Stimulated activated CD8-positive, alpha-beta memory T cell treated with anti-CD3 and anti-CD28 coated beads, Interleukin-4, amount 100 ng/mL, for 4 hours (primary cell): ENCODE data around the gene SLC25A1.
"Not testable (repeated sequence)": the region's sequence is repeated elsewhere in the genome, so short reads cannot be mapped to it uniquely, and the experiment has no call there.

Experiments used
- DNase-seq, 2 donors: peaks; one replicate each; pipeline ENCODE4 v3.0.0-alpha.2; 2020; ENCODE audit warnings: low read depth in 2 of 2, low spot score in 1 of 2

The SLC25A1 gene

DNA sequence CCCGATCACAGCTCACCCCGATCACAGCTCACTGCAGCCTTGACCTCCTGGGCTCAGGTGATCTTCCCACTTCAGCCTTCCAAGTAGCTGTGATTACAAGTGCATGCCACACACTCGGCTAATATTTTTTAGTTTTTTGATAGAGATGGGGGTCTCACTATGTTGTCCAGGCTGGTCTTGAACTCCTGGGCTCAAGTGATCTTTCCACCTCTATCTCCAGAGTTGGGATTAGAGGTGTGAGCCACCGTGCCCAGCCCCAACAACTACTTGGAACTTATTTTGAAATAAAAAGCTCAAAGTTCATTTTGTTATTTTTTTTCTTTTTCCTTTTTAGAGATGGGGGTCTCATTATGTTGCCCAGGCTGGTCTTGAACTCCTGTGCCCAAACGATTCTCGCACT is 27.8 kb upstream of the SLC25A1 start:
- DNase-seq = no peak

- DNase-seq = no peak
Observed at GRCh38 chr22:19204640-19205039, 26.1 kb upstream of the SLC25A1 start.

GRCh38 chr22:19203834-19204233 is 25.3 kb upstream of the SLC25A1 start:
- DNase-seq = no peak

GRCh38 chr22:19202799-19203186 is 24.3 kb upstream of the SLC25A1 start:
- DNase-seq = not testable (repeated sequence)

GRCh38 chr22:19201869-19202798 is 23.6 kb upstream of the SLC25A1 start:
- no peak for DNase-seq

DNA sequence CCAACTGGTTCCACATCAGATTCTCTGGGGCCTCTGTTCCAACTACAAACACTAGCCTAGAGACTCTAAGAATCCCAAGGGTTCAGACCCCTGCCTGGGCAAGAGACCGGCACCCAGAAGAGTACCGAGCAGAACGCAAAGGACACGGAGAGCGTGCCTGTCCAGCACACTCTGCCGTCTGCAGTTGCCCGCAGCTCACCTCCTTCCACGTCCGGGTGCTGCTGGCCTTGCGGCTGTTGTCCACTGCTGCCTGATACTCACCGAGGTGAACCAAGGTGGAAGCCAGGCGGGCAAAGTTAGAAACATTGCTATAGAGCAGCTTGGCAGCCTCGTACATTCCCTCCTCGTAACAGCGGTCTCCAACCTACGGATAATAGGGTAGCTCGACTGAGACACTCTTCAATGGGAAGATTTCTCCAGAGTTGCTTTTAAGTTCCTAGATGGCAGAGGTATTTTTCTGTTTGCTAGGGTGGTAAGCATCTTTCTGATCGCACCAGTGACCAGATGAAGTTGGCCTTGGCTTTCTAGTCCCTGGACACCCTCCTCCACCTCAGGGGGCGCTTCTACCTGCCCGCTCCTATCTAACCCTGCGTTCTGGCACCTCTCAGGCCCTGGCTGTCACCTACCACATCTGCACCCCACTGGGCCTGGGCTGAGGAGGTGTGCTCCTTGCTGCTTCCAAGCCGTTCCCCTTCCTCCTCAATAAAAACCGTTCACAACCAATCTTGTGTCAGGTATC is 22.8 kb upstream of the SLC25A1 start:
- DNase-seq = no peak

DNA sequence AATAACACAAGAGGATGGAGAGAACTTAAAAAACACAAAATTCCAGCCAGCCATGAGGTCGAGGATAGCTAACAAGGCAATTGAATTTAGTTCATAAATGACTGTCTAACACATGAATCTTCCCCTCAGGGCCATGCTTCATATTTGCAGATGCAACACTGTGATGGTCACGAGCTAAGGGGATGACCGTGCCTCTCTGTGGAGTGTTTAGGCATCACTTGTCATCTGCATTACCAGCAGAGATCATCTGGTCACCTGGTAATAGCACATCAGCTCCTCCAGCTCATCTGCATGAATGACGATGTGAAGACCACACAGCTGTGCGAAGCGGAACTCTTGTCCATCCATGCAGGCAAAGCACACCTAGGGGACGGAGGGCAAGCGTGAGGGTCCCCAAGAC is 20.9 kb upstream of the SLC25A1 start:
- DNase-seq = no peak

DNA sequence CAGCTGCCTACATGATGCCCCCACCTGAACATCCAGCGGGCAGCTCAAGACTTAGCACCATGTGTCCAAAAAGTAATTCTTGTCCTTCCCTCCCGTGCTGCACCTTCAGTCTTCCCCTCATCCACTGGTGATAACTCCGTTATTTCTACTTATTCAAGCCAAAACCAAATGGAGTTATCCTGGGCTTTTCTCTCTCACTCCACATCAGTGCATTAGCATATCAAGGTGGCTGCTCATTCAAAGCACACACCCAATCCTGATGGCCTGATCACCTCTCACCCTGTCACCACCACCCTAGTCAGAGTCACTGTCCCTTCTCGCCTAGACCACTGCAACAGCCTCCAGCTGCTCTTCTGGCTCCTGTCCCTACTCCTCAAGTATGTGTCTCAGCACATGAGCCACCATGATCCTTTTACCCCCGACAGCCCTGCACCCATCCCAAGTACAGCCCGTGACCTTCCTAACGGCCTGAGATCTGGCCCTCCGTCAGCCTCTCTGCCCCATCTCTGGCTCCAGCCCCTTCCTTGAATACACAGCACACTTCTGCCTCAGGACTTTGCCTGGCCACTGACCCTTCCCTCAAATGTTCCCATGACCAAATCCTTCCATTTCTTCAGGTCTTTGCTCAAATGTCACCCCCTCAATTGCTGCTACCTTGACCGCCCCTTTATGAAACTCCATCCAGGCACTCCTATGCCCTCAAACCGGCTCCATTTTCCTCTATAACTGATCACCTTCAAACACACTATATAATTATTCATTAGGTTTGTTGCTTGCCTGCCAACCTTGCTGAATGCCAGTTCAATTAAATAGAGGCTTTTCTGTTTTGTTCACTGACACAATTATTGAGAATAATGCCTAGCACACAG is 19.7 kb upstream of the SLC25A1 start:
- DNase-seq = no peak

DNA sequence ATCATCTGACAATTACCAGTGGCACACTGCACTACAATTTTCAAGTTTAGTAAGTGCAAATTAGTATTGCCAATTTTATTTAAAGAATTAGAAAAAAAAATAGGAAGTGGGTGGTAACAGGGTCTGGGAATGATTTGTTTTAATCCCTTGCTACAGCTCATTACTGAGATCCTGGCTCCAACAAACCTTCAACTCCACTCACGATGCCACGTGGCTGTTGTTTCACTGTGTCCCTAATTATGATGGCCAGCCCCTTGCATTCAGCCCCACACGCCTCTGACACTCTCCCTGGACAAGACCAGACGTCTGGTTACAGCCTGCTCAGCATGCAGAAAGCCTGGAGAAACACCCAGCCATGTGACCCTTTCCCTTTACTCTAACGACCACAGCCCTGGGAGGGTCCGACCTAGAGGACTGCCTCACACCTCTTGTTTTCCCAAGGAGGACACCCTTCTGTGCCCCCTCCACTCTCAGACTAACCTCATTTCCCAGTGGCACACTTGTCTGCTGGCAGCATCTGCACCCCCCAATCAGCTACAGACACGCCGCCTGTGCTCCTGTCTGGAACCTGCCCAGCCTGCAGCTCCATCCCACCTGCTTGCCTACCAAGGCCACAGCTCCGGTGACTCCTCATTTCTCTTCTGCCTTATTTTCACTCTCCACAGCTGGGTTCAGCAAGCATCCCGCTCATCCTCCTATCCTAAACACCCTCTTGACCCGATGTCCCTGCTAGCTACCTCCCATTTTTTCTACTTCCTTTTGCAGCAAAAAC is 18.5 kb upstream of the SLC25A1 start:
- DNase-seq = no peak

- DNase-seq = no peak
Observed at GRCh38 chr22:19195796-19196731, 17.5 kb upstream of the SLC25A1 start.

GRCh38 chr22:19194766-19195536 is 16.4 kb upstream of the SLC25A1 start:
- DNase-seq = no peak

- DNase-seq = no peak
Observed at GRCh38 chr22:19193879-19194278, 15.3 kb upstream of the SLC25A1 start.

DNA sequence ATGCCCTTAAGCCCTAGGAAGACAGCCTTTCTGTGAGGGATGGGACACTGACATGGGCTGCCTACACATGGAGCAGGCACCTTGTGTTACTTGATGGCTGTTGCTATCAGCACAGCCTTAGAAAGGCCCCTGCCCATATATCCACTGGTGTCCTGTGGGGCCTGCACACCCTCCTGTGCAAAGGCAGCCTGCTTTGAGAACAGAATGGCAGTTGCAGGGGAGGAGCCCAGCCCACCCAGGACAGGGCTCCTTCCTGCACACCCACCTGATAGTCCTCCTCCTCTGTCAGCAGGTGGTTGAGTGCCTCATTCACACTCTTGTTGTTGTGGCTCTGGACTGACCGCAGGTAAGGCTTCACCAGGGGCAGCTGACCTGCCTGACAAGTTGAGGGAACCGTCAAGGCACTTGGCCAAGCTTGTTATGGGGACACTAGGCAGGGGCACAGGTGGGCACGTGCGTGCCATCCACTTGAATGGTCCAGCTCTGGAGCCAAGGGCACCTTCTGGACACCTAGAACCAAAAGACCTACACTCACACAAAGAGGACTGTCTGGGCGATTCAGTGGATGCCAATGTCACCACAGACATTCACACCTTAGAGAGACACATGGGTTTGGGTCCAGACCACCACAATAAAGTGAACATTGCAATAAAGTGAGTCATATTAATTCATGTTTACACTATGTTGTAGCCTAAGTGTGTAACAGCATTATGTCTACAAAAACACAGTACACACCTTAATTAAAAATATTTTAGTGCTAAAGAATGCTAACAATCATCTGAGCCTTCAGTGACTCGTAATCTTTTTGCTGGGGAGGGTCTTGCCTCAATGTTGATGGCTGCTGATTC is 9.4 kb upstream of the SLC25A1 start:
- no peak for DNase-seq

DNA sequence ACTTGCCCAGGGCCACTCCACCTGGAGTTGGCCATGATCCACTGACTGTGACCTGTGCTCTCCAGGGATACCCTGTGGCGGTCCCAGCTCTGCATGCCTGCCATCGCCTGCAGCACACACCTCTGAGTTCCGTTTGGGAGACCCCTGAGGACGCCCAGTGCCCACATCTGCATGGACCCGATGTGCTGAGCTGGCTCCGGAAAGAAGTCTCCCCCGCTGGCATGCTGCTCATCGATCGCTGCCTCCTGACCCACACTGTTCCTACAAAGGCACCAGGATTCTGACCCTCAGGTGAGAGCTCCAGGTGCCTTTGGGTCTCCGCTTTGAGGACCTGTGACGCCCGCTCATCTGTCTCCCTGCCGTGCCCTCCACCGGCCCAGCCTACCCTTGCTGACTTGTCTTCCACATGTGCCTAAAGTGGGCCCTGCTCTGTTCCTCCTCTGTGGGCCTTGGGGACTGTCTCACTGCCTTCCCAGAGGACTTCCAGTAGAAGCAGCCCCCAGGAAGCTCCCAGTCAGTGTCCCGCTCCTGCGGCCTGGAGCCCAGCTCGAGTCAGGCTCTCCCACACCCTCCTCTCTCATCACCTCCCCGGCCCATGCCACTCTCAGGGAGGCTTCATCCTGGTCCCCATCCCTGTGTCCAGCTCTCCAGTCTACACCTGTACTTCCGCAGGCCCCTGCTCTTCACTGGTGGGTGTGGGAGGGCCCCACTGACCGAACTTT is 5.9 kb upstream of the SLC25A1 start:
- no peak for DNase-seq

- DNase-seq = no peak
Observed at GRCh38 chr22:19183216-19183615, 4.7 kb upstream of the SLC25A1 start.

DNA sequence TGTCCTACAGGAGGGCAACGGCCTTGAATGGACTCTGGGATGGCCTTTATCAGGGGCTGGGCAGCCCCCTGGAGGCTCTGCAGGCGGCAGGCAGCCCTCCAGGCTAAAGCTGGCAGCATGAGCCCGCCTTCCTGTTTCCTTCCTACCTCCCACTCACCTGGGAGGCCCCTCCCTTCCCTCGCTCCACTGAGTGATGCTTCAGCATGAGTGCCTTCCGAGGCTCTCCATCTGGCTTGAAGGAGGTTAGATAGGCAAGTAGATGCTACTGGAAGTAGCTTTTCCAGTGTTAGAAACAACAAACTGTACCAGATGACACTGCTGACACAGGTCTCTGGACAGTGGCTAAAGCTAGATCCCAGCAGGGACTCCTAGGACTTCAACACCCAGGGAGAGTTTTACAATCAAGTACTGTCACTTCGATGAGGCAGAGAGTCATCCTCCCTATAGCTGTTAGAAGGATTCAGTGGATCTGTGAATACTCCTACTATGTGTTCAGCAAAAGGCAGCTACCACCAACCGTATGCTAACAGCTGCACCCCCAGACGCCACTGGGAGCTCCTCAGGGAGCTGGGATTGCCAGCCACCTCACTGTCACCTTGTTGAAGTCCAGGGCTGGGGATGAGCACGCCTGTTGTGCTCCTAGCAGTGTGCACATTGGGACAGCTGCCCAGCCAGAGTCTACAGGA is 4.1 kb upstream of the SLC25A1 start:
- DNase-seq = no peak
